AG04450 (cell line): ENCODE data around the gene ZC3H12D. TPM values are rescaled to one million over a fixed set of nuclear protein-coding genes. Genes with fewer than 3 reads are reported as not detected.

Experiments used
- CTCF ChIA-PET: fragments of 300-600, 350-600 bp; formaldehyde crosslinking; extraction: SDS; loops from one replicate; lab custom pipeline; 2022; ENCODE audit warnings: antibody characterized with exemption, inconsistent platforms; lab: Charles Lee
- POLR2A ChIA-PET: fragments of 350-600 bp; formaldehyde crosslinking; extraction: SDS; loops from one replicate; lab custom pipeline; 2021; ENCODE audit warnings: antibody characterized with exemption, inconsistent platforms; lab: Yijun Ruan, JAX
- DNase-seq: peaks from one replicate; pipeline ENCODE4 v3.0.0-alpha.2; 2011; ENCODE audit warnings: low read depth, low spot score
- H3K27ac ChIP-seq: one replicate; pipeline ENCODE4 v1.5.1; 2012; ENCODE audit warnings: low read depth, low read length, control low read depth
- H3K27me3 ChIP-seq: one replicate; pipeline ENCODE4 v1.6.0; 2012; ENCODE audit warnings: low read length; ENCODE audit not compliant: control insufficient read depth, insufficient read depth
- H3K4me3 ChIP-seq: 2 replicates; pipeline ENCODE4 v1.5.1; 2011; ENCODE audit warnings: mild to moderate bottlenecking, low read depth, low read length, control low read depth
- H3K9me3 ChIP-seq: 2 replicates; pipeline ENCODE4 v1.5.1; 2012; ENCODE audit warnings: low read length; ENCODE audit not compliant: control insufficient read depth, insufficient read depth
- CTCF ChIP-seq: IDR thresholded peaks from 2 replicates; pipeline ENCODE4 v1.5.1; 2011; ENCODE audit warnings: low read depth, low read length, control low read depth, inconsistent platforms
- polyA plus RNA-seq: library from polyadenylated mRNA; depleted of rRNA; stranded (reverse); fragments of >200 nt; gene quantifications from 2 replicates; pipeline ENCODE4 v1.2.3, GENCODE V29; 2011

ZC3H12D gene
- polyA plus RNA-seq, 1 experiment, result 0.01 TPM

DNA sequence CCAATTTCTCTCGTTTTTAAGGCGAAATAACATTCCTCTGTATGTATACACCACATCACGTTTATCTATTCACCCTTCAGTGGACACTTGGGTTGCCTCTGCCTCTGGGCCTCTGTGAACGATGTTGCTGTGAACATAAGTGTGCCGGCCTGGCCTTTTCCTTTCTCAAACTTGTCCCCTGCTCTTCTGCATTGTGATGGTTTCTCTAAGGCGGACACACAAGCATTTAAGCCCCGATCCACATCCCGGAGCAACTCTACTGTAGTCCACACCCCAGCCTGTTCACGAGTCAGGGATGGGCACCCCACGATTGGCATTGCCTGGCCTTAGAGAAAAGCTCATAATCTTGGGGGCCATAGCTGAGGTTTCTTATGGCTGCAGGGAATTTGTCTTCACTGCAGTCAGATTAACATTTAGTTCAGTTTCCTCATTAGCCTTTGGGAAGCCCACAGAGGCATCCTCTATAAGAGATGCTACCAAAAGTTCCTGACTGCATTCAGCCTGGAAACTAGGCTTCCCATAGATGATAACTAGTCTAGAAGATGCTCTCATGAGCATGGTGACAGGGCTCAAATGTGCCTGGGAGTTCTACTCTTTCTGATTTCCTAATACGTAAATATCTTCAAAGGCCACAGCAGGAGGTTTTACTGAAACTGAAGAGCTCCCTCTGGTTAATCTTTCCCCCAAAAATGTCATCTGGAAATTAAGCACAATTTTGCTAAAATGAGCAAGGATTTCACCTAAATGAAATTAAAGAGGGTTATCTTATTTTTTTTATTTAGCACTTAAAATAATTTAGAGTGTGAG is 762 bp downstream of the ZC3H12D start:
- TF ChIP-seq CTCF, result no peak
- no peak for DNase-seq
- peaks cover 2% of the 10 kb centered on the region; the same call in 1 of the 2 replicates for H3K9me3 ChIP-seq
- POLR2A ChIA-PET, result no interaction called here
- no peak overlapping the region for H3K27ac ChIP-seq
- no peak overlapping the region for H3K4me3 ChIP-seq
- no peaks in the 10 kb centered on the region for H3K27me3 ChIP-seq
- CTCF ChIA-PET, result interaction anchor here (0.9 to 1.0 kb wide), 2 partner anchors 11 to 33 kb away, joined by 3 to 5 read pairs; no protein-coding TSS in a partner anchor

GRCh38 chr6:149483334-149483725 is 1.5 kb downstream of the ZC3H12D start:
- Histone ChIP-seq H3K4me3 (no peak overlapping the region), H3K27ac (no peak overlapping the region), H3K27me3 (no peaks in the 10 kb centered on the region), H3K9me3 (peaks cover 2% of the 10 kb centered on the region; the same call in 1 of the 2 replicates)
- no peak for TF ChIP-seq CTCF
- ChIA-PET CTCF (interaction anchor here (1.0 kb wide), 1 partner anchor 34 kb away, joined by 5 read pairs; no protein-coding TSS in a partner anchor), POLR2A (no interaction called here)
- DNase-seq, result no peak

GRCh38 chr6:149482545-149483333 is 2.1 kb downstream of the ZC3H12D start:
- H3K27me3 ChIP-seq, result no peaks in the 10 kb centered on the region
- H3K27ac ChIP-seq, result no peak overlapping the region
- H3K4me3 ChIP-seq, result no peak overlapping the region
- ChIA-PET CTCF (no interaction called here), POLR2A (no interaction called here)
- TF ChIP-seq CTCF, result no peak
- no peak for DNase-seq
- peaks cover 2% of the 10 kb centered on the region; the same call in 1 of the 2 replicates for H3K9me3 ChIP-seq

- Histone ChIP-seq H3K4me3 (no peak overlapping the region), H3K27me3 (no peaks in the 10 kb centered on the region), H3K27ac (no peak overlapping the region), H3K9me3 (peaks cover 2% of the 10 kb centered on the region; the same call in 1 of the 2 replicates)
- POLR2A ChIA-PET, result no interaction called here
- no peak for DNase-seq
- TF ChIP-seq CTCF, result no peak
- CTCF ChIA-PET, result no interaction called here
Measured at GRCh38 chr6:149480502-149481280, 4.1 kb downstream of the ZC3H12D start.
